HEK293 (cell line): ENCODE data around the gene SNAP23.

Experiments
- BCL11A ChIP-seq: fragments of 450-650 bp; formaldehyde crosslinking; IDR thresholded peaks from 2 replicates; pipeline ENCODE4 v1.5.1; 2016; ENCODE audit warnings: low read depth, missing biosample characterization, missing genetic modification characterization
- KLF1 ChIP-seq: fragments of 450-650 bp; formaldehyde crosslinking; IDR thresholded peaks from 2 replicates; pipeline ENCODE4 v1.5.1; 2016; ENCODE audit warnings: missing biosample characterization, missing genetic modification characterization
- KLF10 ChIP-seq: fragments of 450-650 bp; IDR thresholded peaks from 2 replicates; pipeline ENCODE4 v1.5.1; 2018; ENCODE audit warnings: missing biosample characterization, mild to moderate bottlenecking, missing genetic modification characterization
- KLF7 ChIP-seq: fragments of 450-650 bp; formaldehyde crosslinking; IDR thresholded peaks from 2 replicates; pipeline ENCODE4 v1.5.1; 2016; ENCODE audit warnings: missing biosample characterization, missing genetic modification characterization, borderline replicate concordance
- MZF1 ChIP-seq: fragments of 450-650 bp; formaldehyde crosslinking; IDR thresholded peaks from 2 replicates; pipeline ENCODE4 v1.5.1; 2017; ENCODE audit warnings: missing biosample characterization, missing genetic modification characterization, borderline replicate concordance
- TRIM28 ChIP-seq: IDR thresholded peaks from 2 replicates; pipeline ENCODE4 v1.6.1; 2011; ENCODE audit warnings: low read length, control low read depth, borderline replicate concordance
- ZBTB1 ChIP-seq: fragments of 450-650 bp; formaldehyde crosslinking; IDR thresholded peaks from 2 replicates; pipeline ENCODE4 v1.5.1; 2016; ENCODE audit warnings: missing biosample characterization, missing genetic modification characterization
- ZBTB21 ChIP-seq: fragments of 450-650 bp; formaldehyde crosslinking; IDR thresholded peaks from 2 replicates; pipeline ENCODE4 v1.5.1; 2017; ENCODE audit warnings: missing biosample characterization, missing genetic modification characterization
- ZIC2 ChIP-seq: fragments of 450-650 bp; formaldehyde crosslinking; IDR thresholded peaks from 2 replicates; pipeline ENCODE4 v1.5.1; 2016; ENCODE audit warnings: missing biosample characterization, missing genetic modification characterization
- ZNF148 ChIP-seq: fragments of 450-650 bp; formaldehyde crosslinking; IDR thresholded peaks from 2 replicates; pipeline ENCODE4 v1.5.0; 2017; ENCODE audit warnings: missing biosample characterization, missing genetic modification characterization, borderline replicate concordance
- ZNF175 ChIP-seq: fragments of 450-650 bp; formaldehyde crosslinking; IDR thresholded peaks from 2 replicates; pipeline ENCODE4 v1.5.1; 2016; ENCODE audit warnings: missing biosample characterization, missing genetic modification characterization
- ZNF221 ChIP-seq: fragments of 450-650 bp; formaldehyde crosslinking; IDR thresholded peaks from 2 replicates; pipeline ENCODE4 v1.5.1; 2017; ENCODE audit warnings: missing biosample characterization, missing genetic modification characterization, borderline replicate concordance
- ZNF280D ChIP-seq: fragments of 450-650 bp; formaldehyde crosslinking; IDR thresholded peaks from 2 replicates; pipeline ENCODE4 v1.5.1; 2016; ENCODE audit warnings: missing biosample characterization, missing genetic modification characterization
- ZNF302 ChIP-seq: fragments of 450-650 bp; formaldehyde crosslinking; IDR thresholded peaks from 2 replicates; pipeline ENCODE4 v1.5.1; 2016; ENCODE audit warnings: missing biosample characterization, missing genetic modification characterization, low read depth
- ZNF311 ChIP-seq: fragments of 450-650 bp; formaldehyde crosslinking; IDR thresholded peaks from 2 replicates; pipeline ENCODE4 v1.5.1; 2017; ENCODE audit warnings: missing biosample characterization, missing genetic modification characterization, borderline replicate concordance
- ZNF362 ChIP-seq: fragments of 450-650 bp; formaldehyde crosslinking; IDR thresholded peaks from 2 replicates; pipeline ENCODE4 v1.5.1; 2016; ENCODE audit warnings: missing biosample characterization, missing genetic modification characterization
- ZNF433 ChIP-seq: fragments of 450-650 bp; formaldehyde crosslinking; IDR thresholded peaks from 2 replicates; pipeline ENCODE4 v1.5.1; 2016; ENCODE audit warnings: missing biosample characterization, missing genetic modification characterization, low read depth
- ZNF48 ChIP-seq: fragments of 450-650 bp; formaldehyde crosslinking; IDR thresholded peaks from 2 replicates; pipeline ENCODE4 v1.5.1; 2016; ENCODE audit warnings: missing biosample characterization, missing genetic modification characterization
- ZNF501 ChIP-seq: fragments of 450-650 bp; formaldehyde crosslinking; IDR thresholded peaks from 2 replicates; pipeline ENCODE4 v1.5.1; 2016; ENCODE audit warnings: missing biosample characterization, missing genetic modification characterization
- ZNF529 ChIP-seq: fragments of 450-650 bp; formaldehyde crosslinking; IDR thresholded peaks from 2 replicates; pipeline ENCODE4 v1.5.1; 2017; ENCODE audit warnings: missing genetic modification characterization, missing biosample characterization; ENCODE audit not compliant: insufficient replicate concordance
- ZNF560 ChIP-seq: fragments of 450-650 bp; formaldehyde crosslinking; IDR thresholded peaks from 2 replicates; pipeline ENCODE4 v1.5.1; 2017; ENCODE audit warnings: missing biosample characterization, missing genetic modification characterization, borderline replicate concordance
- ZNF561 ChIP-seq: fragments of 450-650 bp; IDR thresholded peaks from 2 replicates; pipeline ENCODE4 v1.5.1; 2018; ENCODE audit warnings: missing biosample characterization, missing genetic modification characterization, borderline replicate concordance
- ZNF629 ChIP-seq: fragments of 450-650 bp; formaldehyde crosslinking; IDR thresholded peaks from 2 replicates; pipeline ENCODE4 v1.5.1; 2017; ENCODE audit warnings: missing biosample characterization, missing genetic modification characterization
- ZNF670 ChIP-seq: fragments of 450-650 bp; formaldehyde crosslinking; IDR thresholded peaks from 2 replicates; pipeline ENCODE4 v1.5.1; 2016; ENCODE audit warnings: missing biosample characterization, missing genetic modification characterization, low read depth
- ZNF747 ChIP-seq: fragments of 450-650 bp; formaldehyde crosslinking; IDR thresholded peaks from 2 replicates; pipeline ENCODE4 v1.5.1; 2016; ENCODE audit warnings: missing biosample characterization, missing genetic modification characterization
- ZNF76 ChIP-seq: fragments of 450-650 bp; formaldehyde crosslinking; IDR thresholded peaks from 2 replicates; pipeline ENCODE4; 2016; ENCODE audit warnings: low read depth, missing biosample characterization, missing genetic modification characterization, borderline replicate concordance
- ZNF792 ChIP-seq: fragments of 450-650 bp; formaldehyde crosslinking; IDR thresholded peaks from 2 replicates; pipeline ENCODE4 v1.5.1; 2016; ENCODE audit warnings: missing biosample characterization, missing genetic modification characterization
- ZNF843 ChIP-seq: fragments of 450-650 bp; formaldehyde crosslinking; IDR thresholded peaks from 2 replicates; pipeline ENCODE4 v1.5.1; 2016; ENCODE audit warnings: missing biosample characterization, missing genetic modification characterization
- ZXDB ChIP-seq: fragments of 450-650 bp; formaldehyde crosslinking; IDR thresholded peaks from 2 replicates; pipeline ENCODE4 v1.5.1; 2016; ENCODE audit warnings: missing biosample characterization, missing genetic modification characterization
- TF ChIP-seq, protein P1 (sequence below): fragments of 450-650 bp; formaldehyde crosslinking; IDR thresholded peaks from 2 replicates; pipeline ENCODE4 v1.5.1; 2016; ENCODE audit warnings: missing biosample characterization, missing genetic modification characterization
- TF ChIP-seq, protein P2 (sequence below): fragments of 450-650 bp; IDR thresholded peaks from 2 replicates; pipeline ENCODE4 v1.5.1; 2018; ENCODE audit warnings: missing biosample characterization, missing genetic modification characterization

SNAP23 gene

DNA sequence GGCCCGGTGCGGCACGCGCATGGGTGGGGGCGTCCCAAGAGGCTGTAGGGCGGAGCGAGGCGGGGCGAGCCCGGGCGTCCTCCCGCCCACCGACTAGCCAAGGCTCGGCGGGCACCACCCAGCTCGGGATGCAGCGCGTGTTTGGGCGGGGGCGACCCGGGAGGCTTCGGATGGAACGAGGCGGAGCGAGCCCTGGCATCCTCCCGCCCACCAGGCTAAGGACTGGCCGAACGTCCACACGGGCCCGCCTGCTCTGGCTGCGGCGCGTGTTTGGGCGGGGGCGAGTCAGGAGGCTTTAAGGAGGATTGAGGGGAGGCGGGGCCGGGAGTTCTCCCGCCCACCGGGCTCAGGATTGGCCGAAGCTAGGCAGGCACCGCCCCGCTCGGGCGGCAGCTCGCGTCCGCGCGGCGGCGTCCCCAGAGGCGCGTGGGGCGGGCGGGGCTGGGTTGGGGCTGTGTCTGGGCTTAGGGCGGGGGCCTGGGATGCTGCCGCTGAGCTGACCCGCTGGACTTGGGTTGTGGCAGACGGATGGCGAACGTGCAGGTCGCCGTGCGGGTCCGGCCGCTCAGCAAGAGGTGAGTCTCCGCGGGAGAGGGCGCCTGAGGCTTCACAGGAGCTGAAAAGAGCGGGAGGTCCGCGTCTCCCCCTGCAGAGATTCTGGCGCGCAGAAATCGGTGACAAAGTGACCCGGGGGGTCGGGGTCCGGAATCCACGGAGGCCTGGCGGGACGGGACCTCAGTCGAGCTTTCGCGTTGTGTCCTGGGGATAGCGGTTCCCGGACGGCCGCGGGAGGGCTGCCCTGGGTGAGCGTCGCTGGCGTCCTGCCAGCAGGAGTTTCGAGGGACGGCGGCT, 80.0 kb downstream of the SNAP23 start, which contains the start of gene STARD9 (continued):
- TF ChIP-seq ZNF76 (tag by site-specific recombination) (peak; percentile 42; the same call in 1 of the 2 replicates), ZNF843 (no peak), ZIC2 (tag by site-specific recombination) (peak; percentile 90), ZBTB21 (tag by site-specific recombination) (no peak), ZNF48 (tag by site-specific recombination) (no peak), ZBTB1 (tag by site-specific recombination) (no peak), ZNF560 (no peak), ZNF362 (tag by site-specific recombination) (no peak), TRIM28 (no peak), ZNF629 (tag by site-specific recombination) (no peak; the same call in 1 of the 2 replicates), ZNF561 (tag by site-specific recombination) (peak; percentile 85), ZNF670 (tag by site-specific recombination) (no peak), ZNF792 (tag by site-specific recombination) (no peak), KLF10 (tag by site-specific recombination) (0 out of 2 replicates have a peak, but pooled peaks have one; percentile 28), KLF7 (tag by site-specific recombination) (peak; percentile 55; the same call in 1 of the 2 replicates), ZNF311 (tag by site-specific recombination) (no peak), ZXDB (tag by site-specific recombination) (peak; percentile 47; the same call in 1 of the 2 replicates), ZNF280D (tag by site-specific recombination) (no peak), ZNF747 (tag by site-specific recombination) (no peak), ZNF433 (tag by site-specific recombination) (no peak), ZNF148 (tag by site-specific recombination) (no peak), ZNF501 (peak; percentile 45; the same call in 1 of the 2 replicates), ZNF175 (tag by site-specific recombination) (no peak), BCL11A (0 out of 2 replicates have a peak, but pooled peaks have one; percentile 40), ZNF302 (no peak), ZNF529 (tag by site-specific recombination) (no peak), ZNF221 (tag by site-specific recombination) (no peak), MZF1 (tag by site-specific recombination) (no peak), KLF1 (tag by site-specific recombination) (peak; percentile 96)
- TF ChIP-seq, protein P1, sequence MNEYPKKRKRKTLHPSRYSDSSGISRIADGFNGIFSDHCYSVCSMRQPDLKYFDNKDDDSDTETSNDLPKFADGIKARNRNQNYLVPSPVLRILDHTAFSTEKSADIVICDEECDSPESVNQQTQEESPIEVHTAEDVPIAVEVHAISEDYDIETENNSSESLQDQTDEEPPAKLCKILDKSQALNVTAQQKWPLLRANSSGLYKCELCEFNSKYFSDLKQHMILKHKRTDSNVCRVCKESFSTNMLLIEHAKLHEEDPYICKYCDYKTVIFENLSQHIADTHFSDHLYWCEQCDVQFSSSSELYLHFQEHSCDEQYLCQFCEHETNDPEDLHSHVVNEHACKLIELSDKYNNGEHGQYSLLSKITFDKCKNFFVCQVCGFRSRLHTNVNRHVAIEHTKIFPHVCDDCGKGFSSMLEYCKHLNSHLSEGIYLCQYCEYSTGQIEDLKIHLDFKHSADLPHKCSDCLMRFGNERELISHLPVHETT (tag by site-specific recombination) = no peak
- TF ChIP-seq, protein P2, sequence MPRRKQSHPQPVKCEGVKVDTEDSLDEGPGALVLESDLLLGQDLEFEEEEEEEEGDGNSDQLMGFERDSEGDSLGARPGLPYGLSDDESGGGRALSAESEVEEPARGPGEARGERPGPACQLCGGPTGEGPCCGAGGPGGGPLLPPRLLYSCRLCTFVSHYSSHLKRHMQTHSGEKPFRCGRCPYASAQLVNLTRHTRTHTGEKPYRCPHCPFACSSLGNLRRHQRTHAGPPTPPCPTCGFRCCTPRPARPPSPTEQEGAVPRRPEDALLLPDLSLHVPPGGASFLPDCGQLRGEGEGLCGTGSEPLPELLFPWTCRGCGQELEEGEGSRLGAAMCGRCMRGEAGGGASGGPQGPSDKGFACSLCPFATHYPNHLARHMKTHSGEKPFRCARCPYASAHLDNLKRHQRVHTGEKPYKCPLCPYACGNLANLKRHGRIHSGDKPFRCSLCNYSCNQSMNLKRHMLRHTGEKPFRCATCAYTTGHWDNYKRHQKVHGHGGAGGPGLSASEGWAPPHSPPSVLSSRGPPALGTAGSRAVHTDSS (tag by site-specific recombination) = no peak
